SU-DHL-6 (cell line): Measurements from ENCODE around the gene EFNA5.

ENCODE experiments used
- CTCF ChIP-seq: fragments of 200-600 bp; sonication (generic); IDR thresholded peaks from one replicate; pipeline ENCODE4 v1.5.1; 2017; ENCODE audit warnings: antibody characterized with exemption, mild to moderate bottlenecking, low read length, moderate library complexity; ENCODE audit not compliant: insufficient read depth, poor library complexity, severe bottlenecking
- EZH2phosphoT487 ChIP-seq: fragments of 200-600 bp; sonication (generic), shearing (Covaris generic); conservative IDR thresholded peaks from 2 replicates; pipeline ENCODE4 v1.6.1; 2018; ENCODE audit warnings: mild to moderate bottlenecking, antibody characterized with exemption, low read length, moderate library complexity, mixed read lengths

- TF ChIP-seq CTCF = no peak
- TF ChIP-seq EZH2phosphoT487 = no peak
Measured at GRCh38 chr5:107546719-107547118, 124.0 kb downstream of the EFNA5 start.
